DMS53 treated with DMSO at 0.1 percent for 48 hours (cell line): Measurements from ENCODE around the gene MED8.
"Not testable (repeated sequence)": the region's sequence is repeated elsewhere in the genome, so short reads cannot be mapped to it uniquely, and the experiment has no call there.

Experiments
- DNase-seq: peaks from one replicate; lab custom pipeline; 2025; ENCODE audit not compliant: unreplicated experiment; lab: John Stamatoyannopoulos, UW

MED8 gene

GRCh38 chr1:43386676-43387075 lies 2.9 kb downstream of the MED8 start:
- no peak for DNase-seq

GRCh38 chr1:43383449-43383848 lies 6.2 kb downstream of the MED8 start:
- peak; percentile 8 for DNase-seq

- DNase-seq: no peak
Observed at GRCh38 chr1:43382027-43382779, 7.4 kb downstream of the MED8 start.

GRCh38 chr1:43381612-43382011 lies 8.0 kb downstream of the MED8 start:
- DNase-seq: no peak

- DNase-seq: no peak
Observed at GRCh38 chr1:43379476-43379875, 10.1 kb downstream of the MED8 start.

- no peak for DNase-seq
Observed at GRCh38 chr1:43377831-43378230, 11.8 kb downstream of the MED8 start.

GRCh38 chr1:43376723-43377235 lies 12.8 kb downstream of the MED8 start:
- no peak for DNase-seq

- DNase-seq: peak; percentile 42
Observed at GRCh38 chr1:43373066-43373940, 16.3 kb downstream of the MED8 start.

GRCh38 chr1:43372172-43372571 lies 17.4 kb downstream of the MED8 start:
- DNase-seq: no peak

- DNase-seq: no peak
Observed at GRCh38 chr1:43370564-43370963, 19.0 kb downstream of the MED8 start.

GRCh38 chr1:43369779-43370178 lies 19.8 kb downstream of the MED8 start:
- DNase-seq: not testable (repeated sequence)

- DNase-seq: no peak
Observed at GRCh38 chr1:43368646-43369020, 21.0 kb downstream of the MED8 start.

- DNase-seq: peak; percentile 81
Observed at GRCh38 chr1:43367904-43368645, 21.5 kb downstream of the MED8 start, which contains the start of gene ELOVL1. TSS of gene ELOVL1 (minus strand) at chr1:43368011. CDS start at chr1:43365609, 2,402 bp downstream.

GRCh38 chr1:43367026-43367903 lies 22.3 kb downstream of the MED8 start:
- DNase-seq: no peak

- no peak for DNase-seq
Observed at GRCh38 chr1:43366601-43367025, 23.0 kb downstream of the MED8 start.

GRCh38 chr1:43366179-43366578 lies 23.4 kb downstream of the MED8 start:
- DNase-seq: no peak

GRCh38 chr1:43365678-43366077 lies 23.9 kb downstream of the MED8 start:
- no peak for DNase-seq

- DNase-seq: no peak
Observed at GRCh38 chr1:43363935-43364525, 25.6 kb downstream of the MED8 start.

GRCh38 chr1:43363283-43363934 lies 26.2 kb downstream of the MED8 start:
- DNase-seq: no peak
